Medulla oblongata (tissue), 1 donor: Measurements from ENCODE around the gene PIK3R3.

Experiments
- DNase-seq: peaks from one replicate; pipeline ENCODE4 v3.0.0-alpha.2; 2015; ENCODE audit errors: extremely low spot score

The PIK3R3 gene

GRCh38 chr1:46157916-46158311 is 25.5 kb upstream of the PIK3R3 start:
- no peak for DNase-seq

GRCh38 chr1:46153732-46154131 is 21.3 kb upstream of the PIK3R3 start:
- DNase-seq = no peak

GRCh38 chr1:46153228-46153627 is 20.8 kb upstream of the PIK3R3 start:
- no peak for DNase-seq

- no peak for DNase-seq
These were observed 19.6 kb upstream of the PIK3R3 start for GRCh38 chr1:46152016-46152415.

GRCh38 chr1:46150085-46150484 is 17.7 kb upstream of the PIK3R3 start:
- no peak for DNase-seq

GRCh38 chr1:46148318-46148717 is 15.9 kb upstream of the PIK3R3 start:
- DNase-seq = no peak

GRCh38 chr1:46137916-46138315 is 5.5 kb upstream of the PIK3R3 start:
- DNase-seq = no peak

- no peak for DNase-seq
These were observed 4.3 kb upstream of the PIK3R3 start for GRCh38 chr1:46136711-46137110.

GRCh38 chr1:46134660-46135331 is 2.4 kb upstream of the PIK3R3 start:
- DNase-seq = no peak

GRCh38 chr1:46133781-46134350 is 1.4 kb upstream of the PIK3R3 start:
- DNase-seq = no peak

- no peak for DNase-seq
These were observed 791 bp upstream of the PIK3R3 start for GRCh38 chr1:46133181-46133658.

GRCh38 chr1:46131712-46132528 is 509 bp downstream of the PIK3R3 start:
- peak; percentile 52 for DNase-seq

GRCh38 chr1:46131093-46131492 is 1.3 kb downstream of the PIK3R3 start:
- DNase-seq = peak; percentile 47

GRCh38 chr1:46130606-46131005 is 1.8 kb downstream of the PIK3R3 start:
- DNase-seq = no peak

GRCh38 chr1:46130121-46130520 is 2.3 kb downstream of the PIK3R3 start:
- no peak for DNase-seq

GRCh38 chr1:46128344-46128743 is 4.1 kb downstream of the PIK3R3 start:
- no peak for DNase-seq

- no peak for DNase-seq
These were observed 13.6 kb downstream of the PIK3R3 start for GRCh38 chr1:46118856-46119255.

GRCh38 chr1:46117810-46118494 is 14.5 kb downstream of the PIK3R3 start:
- no peak for DNase-seq

GRCh38 chr1:46114925-46115603 is 17.4 kb downstream of the PIK3R3 start:
- no peak for DNase-seq

- DNase-seq = no peak
These were observed 18.5 kb downstream of the PIK3R3 start for GRCh38 chr1:46113948-46114347.

GRCh38 chr1:46112108-46112507 is 20.3 kb downstream of the PIK3R3 start:
- DNase-seq = no peak

GRCh38 chr1:46110521-46110920 is 21.9 kb downstream of the PIK3R3 start:
- no peak for DNase-seq
